ENCODE data around the gene CLASP1.
"Not testable (repeated sequence)": the region's sequence is repeated elsewhere in the genome, so short reads cannot be mapped to it uniquely, and the experiment has no call there.

CLASP1 gene

DNA sequence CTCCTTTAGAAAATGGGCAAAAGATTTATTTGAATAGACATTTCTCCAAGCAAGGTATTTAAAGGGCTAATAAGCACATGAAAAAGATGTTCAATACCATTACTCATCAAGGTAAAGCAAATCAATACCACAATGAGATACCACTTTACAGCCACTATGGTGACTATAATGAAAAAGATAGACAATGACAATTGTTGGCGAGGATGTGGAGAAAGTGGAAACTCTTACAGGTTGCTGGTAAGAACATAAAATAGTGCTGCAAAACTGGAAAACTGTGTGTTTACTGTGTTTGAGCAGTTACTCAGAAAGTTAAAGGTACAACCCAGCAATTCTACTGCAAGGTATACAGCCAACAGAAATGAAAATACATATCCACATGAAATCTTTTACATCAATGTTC, 150.5 kb downstream of the CLASP1 start:
- DNase-seq, result no peak

DNA sequence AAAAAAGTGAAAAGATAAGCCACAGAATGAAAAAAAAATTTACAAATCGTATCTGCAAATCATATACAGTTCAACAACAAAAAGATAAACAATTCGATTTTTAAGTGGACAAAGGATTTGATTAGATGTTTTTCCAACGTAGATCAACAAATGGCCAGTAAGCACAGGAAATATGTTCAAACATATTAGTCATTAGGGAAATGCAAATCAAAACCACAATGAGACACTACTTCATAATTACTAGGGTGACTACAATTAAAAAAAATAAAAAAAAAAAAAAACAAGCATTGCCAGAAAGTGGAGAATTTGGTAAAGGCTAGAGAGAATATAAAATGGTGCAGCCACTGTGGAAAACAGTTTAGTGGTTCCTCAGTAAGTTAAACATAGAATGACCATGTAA, 156.9 kb downstream of the CLASP1 start:
- DNase-seq, result no peak

DNA sequence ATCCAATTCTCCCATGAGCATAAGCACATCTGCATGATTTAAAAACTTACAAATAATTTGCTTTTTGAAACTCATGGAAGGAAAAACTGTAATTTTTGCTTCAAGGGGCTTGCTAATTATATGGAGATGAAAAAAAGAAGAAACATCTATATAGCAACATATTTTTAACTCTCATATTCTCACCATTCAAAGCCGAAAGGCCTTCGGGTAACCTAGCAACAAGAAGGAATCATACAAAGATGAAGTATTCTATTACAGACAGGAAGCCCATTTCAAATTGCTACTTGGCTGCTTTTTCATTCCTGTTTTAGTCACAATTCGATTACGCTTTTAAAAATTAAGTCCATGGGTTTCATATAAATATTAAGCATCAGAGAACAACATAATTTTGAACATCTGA, 157.7 kb downstream of the CLASP1 start:
- no peak for DNase-seq

DNA sequence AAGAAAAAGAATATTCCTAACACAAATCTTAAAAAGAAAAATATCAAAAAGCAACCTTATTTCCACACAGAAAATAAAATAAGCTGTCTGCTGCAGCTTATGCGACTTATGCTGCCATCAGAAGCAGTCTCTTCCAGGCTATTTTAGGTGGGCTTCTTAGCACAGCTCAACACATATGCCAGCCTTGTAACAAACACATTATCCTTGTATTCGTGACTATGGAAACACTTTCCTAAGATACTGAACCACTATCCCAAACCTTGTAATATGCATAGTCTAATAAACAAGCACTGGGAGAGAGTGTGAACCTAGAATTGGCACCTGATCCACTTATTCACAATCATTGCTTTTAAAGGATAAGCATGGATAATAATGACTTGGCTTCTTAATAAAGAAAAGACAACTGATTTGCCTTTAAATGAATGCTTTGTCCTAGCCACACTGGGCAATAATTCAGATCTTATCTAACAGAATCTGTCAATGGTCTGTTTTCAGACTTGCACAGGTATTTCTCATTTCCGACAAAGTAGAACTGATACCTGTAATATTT, 158.6 kb downstream of the CLASP1 start:
- no peak for DNase-seq

DNA sequence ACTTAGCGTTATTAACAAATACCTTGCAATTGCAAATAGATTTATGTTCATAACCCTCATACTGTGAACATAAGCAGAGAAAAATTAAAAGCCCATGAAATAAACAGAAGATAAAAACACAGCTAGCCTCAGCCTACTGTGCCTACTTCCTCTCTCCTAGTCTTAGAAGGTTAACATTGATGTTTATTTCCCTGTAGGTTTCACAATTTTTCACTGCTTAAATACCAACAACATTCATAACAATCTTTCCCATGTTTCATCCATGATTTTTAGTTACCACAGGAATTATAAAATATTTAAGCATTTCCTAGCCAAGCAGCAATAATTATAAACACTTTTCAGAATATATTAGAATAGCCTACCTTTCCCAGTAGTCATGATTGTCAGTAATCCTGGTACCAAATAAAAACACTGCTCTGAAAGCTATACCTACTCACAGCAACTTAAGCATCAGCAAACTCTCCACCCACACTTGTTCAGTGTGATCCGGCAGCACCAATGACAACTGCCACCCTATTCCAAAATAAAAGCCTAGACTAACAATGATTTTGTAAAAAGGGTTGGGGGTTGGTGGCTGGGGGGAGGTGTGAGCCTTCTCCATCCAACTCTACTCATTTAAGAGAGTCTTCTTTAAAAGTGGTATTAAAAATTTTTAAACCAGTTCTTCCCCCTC, 159.2 kb downstream of the CLASP1 start:
- no peak for DNase-seq

DNA sequence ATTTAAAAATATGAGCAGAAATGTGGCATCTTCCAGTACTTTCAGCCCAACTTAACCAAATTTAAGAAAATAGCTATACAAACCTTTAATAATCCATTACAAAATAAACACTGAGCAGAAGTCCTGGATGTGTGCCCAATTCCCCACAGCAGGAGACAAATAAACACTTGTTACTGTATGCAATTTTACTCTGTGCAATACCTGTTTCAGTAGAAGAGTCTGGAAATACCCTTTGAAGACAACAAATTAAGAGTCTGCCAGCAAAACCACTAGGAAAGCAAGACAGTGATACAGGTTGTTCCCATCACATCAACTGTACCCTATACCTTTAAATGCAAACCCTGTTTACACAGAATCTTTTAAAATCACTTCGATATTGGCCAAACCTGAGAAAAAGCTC, 160.0 kb downstream of the CLASP1 start:
- no peak for DNase-seq

DNA sequence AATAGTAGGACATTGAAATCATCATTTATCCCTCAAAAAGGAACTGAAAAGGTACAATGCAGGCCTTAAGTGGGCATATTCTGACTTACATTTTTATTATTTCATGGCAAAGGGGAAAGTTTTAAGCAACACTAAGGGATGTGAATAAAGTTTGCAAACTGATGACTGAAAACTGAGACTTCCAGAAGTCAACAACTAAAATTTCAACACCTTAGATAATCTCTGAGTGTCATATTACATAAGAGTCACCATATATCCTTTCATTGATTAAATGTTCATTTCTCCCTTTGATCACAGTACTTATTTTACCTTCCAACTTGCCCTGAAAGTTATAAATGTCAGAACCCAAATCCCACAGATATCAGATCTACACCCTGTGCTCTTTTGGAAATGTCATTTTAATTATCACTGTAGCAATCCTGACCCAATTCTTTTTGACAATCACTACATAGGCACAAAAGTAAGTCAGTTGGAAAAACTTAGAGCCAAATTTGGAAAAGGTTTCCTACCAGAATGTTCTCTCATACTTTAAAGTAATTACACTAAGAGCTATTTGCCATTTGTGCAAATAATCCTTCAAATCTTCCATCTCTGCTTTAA, 163.0 kb downstream of the CLASP1 start:
- no peak for DNase-seq

DNA sequence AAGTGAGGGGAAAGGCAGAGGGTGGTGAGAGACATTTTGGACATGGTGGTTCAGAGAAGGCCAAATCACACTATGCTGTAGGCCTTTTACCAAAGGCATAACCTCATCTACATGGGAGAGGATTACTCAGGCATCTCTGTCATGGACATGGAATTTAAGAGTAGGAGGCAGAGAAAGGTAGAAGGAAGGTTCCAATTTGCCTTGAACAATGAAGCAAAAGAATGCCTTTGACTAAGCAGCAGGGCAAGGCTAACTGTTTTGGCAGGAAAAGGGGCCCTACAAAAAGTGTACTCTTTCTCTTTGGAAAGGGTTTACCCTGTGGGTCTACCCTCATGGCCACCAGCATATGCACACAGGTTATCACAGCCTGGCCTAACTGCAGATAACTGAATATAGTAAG, 164.2 kb downstream of the CLASP1 start:
- DNase-seq, result no peak

DNA sequence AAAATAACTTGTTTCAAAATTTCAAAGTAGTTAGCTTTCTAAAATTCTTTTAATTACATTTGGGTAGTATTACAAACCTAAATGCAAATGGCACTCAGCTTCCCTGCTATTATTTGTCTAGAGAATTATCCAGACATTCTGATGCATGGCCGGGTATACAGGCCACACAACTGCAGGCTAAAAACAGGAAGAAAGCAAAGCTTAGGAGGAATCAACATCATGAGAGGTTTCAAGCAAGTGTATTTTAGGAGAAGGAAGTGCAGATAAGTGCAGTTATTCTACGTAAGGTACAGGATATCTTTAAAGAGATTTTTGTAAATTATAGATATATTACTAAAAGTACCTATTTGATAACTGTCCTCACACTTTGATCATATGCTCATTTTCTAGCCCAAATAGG, 165.4 kb downstream of the CLASP1 start:
- DNase-seq, result no peak

DNA sequence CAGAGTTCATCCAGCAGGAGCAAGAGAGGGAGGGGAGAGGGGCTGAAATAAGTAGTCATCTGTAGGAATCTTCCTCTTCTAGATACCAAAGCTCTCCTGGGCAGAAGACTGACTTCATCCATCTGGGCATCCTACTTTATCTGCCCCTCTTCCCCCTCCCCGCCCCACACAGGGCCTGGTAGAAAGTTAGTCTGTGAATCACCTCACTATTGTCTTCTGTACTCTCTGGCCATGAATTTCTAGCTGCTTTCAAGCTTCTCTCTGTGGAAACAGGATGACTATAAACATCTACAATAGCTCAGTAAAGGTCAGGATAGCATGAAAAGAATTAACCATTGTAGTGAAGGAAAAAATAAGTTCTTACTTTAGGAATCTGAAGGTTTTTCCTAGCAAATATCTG, 166.2 kb downstream of the CLASP1 start:
- no peak for DNase-seq

DNA sequence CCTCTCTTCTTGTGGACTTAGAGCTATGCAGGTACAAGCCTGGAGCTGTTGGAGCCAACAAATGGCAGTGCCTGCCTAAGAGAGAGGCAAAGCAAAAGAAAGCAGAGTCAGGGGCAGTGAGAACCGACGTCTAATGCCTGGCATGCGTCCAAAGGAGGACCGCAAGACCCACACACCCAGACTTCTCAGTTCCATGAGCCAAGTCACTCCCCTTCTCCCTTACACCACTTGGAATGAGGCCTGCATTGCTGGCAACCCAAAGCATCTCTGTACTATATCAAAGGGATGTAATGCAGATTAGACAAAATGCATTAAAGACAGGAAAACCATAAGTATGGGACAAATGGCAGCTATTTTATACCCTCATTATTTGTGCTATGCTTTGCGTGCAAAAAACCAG, 168.4 kb downstream of the CLASP1 start:
- DNase-seq, result no peak

DNA sequence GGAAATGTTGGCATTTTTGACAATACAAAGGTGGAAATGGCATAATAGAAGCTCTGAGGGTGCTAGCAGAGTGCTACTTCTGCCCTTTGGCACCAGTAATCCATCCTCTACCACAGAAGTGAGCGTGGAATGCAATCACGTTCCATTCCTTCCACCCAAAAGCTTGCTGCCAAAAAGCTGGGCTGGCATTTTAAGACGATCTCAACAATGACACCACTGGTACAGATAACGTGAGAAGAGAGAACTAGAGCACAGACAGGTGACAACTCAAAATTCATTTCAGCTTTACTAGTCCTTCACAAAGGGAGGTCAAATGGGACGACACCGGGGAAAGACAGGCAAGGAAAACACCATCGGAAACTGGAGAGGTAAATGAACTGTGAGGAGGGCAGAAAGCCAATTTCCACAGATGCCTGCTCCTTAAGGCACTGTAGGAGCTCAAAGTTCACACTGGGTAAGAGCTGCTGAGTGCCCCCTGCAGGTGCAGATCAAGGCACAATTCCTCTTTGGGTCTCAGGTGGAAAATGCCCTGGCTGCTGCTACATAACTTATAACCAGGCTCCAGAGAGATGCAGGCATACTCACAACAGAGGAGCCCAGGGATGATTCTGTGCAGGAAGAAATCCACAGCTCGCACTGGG, 169.3 kb downstream of the CLASP1 start:
- DNase-seq, result no peak

DNA sequence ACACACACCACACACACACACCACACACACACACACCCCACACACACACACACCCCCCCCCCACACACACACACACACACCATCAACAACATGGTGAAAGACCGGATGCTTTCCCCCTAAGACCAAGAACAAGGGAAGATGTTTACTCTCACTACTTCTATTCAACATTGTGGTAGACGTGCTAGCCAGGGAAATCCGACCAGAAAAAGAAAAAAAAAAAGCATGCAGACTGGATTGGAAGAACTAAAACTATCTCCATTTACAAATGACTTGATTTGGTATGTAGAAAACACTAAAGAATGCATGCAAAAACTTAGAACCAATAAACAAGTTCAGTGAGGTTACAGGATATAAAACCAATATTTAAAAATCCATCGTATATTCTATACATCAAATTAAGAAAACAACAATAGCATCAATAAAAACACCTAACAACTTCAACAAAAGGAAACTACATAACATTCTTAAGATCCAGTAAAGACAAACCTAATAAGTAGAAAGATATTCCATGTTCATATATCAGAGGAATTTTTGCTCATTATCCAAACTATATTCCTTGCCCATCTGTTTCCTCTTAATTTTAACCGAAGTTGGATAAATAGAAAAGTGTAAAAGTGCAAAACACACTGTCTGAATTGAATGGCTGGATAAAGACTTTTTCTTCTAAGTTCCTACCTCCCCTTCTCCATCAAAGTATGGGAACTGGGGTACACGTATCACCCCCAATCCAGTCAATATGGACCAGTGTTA, 170.1 kb downstream of the CLASP1 start:
- no peak for DNase-seq

DNA sequence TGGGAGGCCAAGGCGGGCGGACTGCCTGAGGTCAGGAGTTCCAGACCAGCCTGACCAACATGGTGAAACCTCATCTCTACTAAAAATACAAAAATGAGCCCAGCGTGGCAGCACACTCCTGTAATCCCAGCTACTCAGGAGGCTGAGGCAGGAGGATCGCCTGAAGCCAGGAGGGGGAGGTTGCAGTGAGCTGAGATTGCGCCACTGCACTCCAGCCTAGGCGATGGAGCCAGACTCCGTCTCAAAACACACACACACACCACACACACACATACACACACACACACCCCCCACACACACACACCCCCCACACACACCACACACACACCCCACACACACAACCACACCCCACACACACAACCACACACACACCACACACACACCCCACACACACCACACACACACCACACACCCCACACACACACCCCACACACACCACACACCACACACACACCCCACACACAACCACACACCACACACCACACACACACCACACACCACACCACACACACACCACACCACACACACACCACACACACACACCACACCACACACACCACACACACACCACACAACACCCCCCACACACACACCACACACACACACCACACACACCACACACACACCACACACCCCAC, 170.8 kb downstream of the CLASP1 start:
- DNase-seq, result not testable (repeated sequence)

DNA sequence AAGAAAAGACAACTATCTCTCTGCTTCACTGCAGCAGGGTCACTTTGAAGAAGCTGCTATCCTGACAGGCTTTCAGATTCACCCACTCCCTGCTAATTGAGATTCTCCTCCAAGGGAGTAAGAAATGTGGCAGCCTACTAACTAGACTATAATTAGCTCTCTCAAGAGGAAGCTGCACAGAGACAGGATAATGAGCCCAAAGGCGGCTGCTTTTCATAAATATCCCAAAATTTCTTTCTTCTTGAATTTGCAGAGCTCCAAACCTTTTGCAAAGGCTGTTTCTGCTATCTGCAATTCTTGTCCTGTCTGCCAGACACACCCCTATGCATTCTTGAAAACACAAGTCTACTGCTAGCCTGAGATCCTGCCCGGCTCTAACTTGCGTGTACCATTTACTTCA, 172.6 kb downstream of the CLASP1 start:
- no peak for DNase-seq

DNA sequence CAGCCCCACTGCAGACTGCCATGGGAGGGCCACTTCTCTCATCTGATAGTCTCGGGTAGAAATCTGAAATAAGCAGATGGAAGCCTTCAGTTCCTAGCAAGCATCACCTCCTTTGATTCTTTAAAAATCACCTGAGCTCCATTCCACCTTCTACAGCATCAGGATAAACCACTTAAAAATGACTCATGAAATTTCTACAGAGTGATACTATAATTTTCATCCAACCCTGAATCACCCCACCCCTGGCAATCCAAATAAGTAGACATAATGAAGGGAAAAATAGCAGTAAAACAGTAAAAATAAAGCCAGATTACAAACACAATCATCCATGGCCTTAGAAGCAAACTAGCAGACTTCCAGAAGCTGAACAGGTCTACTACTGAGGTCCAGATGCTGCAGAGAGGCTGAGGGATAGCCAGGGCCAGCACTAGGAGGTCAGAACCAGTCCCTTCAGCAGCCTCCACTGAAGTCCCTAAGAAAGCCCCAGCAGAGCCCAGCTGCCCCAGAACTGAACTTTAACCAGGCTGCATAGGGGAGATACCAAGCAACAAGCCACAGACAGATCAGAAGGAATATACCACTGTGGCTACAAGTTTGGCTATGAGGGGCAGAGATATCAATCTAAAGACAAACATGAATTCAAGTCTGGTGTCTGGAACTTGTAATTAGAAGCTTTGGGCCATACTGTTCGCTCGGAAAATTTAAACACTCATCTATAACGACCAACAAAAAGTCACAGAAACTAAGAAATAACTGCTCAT, 173.3 kb downstream of the CLASP1 start:
- no peak for DNase-seq

DNA sequence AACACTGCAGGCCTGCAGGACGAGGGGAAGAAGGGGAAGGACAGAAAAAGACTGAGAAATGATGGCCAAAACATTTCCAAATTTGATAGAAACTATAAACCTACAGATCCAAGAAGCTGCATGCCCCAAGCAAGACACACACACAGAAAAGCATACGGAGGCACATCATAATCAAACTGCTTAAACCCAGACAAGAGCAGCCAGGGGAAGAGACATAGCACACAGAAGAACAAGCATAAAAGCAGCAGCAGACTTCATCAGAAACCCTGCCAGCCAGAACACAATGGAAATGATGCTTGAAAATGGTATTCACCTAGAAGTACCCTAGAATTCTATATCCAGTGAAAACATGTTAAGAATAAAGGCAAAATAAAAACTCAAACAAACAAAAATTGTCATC, 175.8 kb downstream of the CLASP1 start:
- no peak for DNase-seq

DNA sequence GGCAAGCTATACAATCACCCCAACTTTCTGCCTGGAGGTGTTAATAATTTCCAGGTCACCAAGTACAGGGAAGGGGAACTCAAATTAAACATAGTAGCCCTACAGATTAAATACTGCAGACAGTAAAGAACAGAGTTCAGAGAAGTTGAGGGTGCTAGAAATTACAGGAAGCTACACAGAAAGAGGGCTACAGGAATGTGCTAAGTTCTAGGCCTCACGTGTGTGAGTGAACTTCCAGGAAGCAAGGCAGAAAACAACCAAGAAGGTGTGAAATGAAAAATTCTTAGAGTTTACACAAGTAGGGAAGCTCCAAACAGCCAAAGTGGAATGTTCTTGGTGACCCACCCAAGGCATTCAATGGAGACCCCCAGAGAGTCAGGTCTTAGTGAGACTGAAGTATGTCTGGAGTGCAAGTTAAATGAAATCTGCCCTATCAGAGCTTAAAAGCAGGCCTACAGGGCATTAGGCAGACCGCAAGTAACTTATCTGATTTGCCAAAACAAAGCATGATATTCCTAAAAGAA, 176.7 kb downstream of the CLASP1 start:
- no peak for DNase-seq

DNA sequence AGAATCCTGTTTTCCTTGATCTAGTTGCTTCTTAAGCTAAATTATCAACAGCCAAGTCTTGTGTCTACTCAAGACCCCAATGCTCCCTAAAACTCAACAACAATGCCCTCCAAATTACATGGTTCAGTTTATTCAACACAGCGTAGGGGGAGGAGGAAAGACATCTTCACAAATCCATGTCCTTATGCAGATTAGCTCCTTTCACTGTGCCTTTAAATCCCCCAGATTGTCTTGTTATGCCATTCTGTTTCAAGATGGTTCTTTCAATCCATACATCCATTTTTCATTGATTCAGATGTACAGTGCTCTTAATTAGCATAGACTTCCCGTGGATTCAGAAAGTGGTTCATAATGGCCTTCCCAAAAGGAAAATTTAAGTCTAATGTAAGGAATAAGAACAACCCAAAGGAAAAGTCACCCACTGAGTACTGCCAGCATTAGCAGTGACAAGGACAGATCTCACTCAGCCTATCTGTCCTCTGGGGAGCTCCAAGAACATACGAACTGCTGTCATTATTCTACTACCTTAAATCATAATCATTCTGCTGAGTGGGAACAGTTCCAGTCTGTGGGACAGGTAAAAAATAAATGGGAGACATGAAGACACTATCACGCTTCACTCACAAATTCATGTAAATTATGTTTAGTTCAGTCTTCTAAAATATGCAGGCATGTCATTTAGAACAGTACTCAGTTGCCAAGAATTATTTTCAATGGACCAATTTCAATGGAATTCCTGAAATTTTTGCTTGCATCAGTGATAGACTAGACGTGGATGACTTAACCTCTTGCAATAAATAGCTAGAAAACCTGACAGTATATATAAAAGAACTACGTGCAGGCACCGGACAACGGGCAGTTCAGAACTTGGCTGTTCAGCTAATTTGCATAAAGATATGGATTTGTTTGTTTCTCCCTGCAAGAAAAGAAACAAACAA, 177.5 kb downstream of the CLASP1 start:
- no peak for DNase-seq

DNA sequence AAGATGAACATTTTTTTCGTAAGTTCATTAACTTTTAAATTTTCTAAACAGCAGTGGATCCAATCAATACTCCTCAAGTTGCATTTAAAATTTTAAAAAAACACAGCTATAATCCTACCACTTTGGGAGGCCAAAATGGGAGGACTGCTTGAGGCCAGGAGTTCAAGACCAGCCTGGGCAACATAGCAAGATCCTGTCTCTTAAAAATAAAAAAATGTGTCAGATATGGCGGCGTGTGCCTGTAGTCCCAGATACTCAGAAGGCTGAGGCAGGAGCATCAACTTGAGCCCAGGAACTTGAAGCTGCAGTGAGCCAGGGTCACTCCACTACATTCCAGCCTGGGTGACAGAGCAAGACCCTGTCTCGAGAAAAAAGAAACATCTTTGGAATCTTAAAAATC, 178.3 kb downstream of the CLASP1 start:
- DNase-seq, result no peak

DNA sequence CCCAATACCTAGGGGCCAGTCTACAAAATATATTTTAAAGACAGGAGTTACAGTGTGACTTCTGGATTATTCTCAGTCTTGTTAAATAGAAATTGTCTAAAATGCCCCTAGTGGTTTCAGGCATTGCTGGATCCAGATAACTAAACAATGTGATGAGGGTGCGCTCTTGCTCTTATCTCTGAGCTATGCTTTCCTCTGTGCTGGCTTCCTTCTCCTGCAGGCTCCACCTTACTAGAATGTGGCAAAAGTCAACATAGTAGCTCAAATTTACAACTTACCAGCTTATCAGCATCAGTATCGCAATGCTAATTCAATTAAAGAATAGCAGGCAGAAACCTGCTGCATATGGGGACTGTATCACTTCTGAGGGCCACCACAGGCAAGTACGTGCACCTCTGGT, 179.9 kb downstream of the CLASP1 start:
- no peak for DNase-seq

Data from stimulated activated CD4-positive, alpha-beta T cell treated with anti-CD3 and anti-CD28 coated beads, Interleukin-4, amount 100 ng/mL, for 24 hours (primary cell).